Measurements from ENCODE around the gene NBPF3.
"Not testable (repeated sequence)": the region's sequence is repeated elsewhere in the genome, so short reads cannot be mapped to it uniquely, and the experiment has no call there.

The NBPF3 gene

DNA sequence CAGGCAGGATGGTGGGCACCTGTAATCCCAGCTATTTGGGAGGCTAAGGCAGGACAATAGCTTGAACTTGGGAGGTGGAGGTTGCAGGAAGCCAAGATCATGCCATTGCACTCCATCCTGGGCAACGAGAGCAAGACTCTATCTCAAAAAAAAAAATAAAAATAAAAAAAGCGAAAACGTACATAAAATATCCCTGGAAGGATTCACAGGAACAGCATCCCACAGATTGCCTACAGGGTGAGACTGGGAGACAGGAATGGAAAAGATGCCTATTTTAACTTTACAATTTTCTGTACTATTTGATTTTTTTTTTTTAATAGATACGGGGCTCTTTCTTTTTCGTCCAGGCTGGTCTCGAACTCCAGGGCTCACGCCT, 604 bp upstream of the NBPF3 start:
- Histone ChIP-seq H3K4me3 (ENCODE audit: extremely low read depth, insufficient read depth, low read length, poor library complexity, severe bottlenecking) (peak overlapping the region; percentile 63), H3K27ac (ENCODE audit: low read depth, low read length, severe bottlenecking) (no peak overlapping the region), H3K4me1 (ENCODE audit: control insufficient read depth, insufficient read depth, low read length, poor library complexity, severe bottlenecking) (no peaks in the 10 kb centered on the region), H3K36me3 (ENCODE audit: control insufficient read depth, insufficient read depth, low read length) (no peaks in the 10 kb centered on the region), H3K9me3 (ENCODE audit: control insufficient read depth, low read length) (no peaks in the 10 kb centered on the region)
- WGBS, 2 experiments (ENCODE audit: insufficient coverage in 2 of 2): 39 to 46% methylated on average over 4 to 6 of the region's 7 CpGs

GRCh38 chr1:21440630-21441125, 741 bp downstream of the NBPF3 start:
- 11 to 12% methylated on average over 20 to 21 of the region's 21 CpGs for WGBS, 2 experiments (ENCODE audit: insufficient coverage in 2 of 2)

DNA sequence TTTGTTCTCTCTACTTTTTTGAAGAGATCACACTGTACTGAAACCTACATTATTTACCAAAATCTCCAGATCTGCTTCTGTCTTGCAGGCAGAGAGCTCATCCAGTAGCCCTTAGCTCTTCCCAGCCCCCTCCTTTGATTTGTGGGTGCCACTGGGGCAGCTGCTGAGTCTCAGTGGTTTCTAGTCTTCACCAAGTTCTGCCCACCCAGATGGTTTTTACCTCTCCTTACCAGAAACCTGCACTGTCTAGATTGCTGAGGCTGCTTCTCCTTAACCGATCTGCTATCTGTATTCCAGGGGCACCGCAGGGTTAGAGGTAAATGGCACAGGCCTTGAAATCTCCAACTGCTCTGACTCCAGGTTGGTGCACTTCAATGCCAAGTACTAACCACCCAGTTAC, 6.7 kb downstream of the NBPF3 start:
- 100% methylated on average over 2 of the region's 2 CpGs; no CpG with 5 or more reads in 1 of the 2 experiments for WGBS, 2 experiments (ENCODE audit: insufficient coverage in 2 of 2)
- not testable (repeated sequence) for H3K36me3 ChIP-seq (ENCODE audit: control insufficient read depth, insufficient read depth, low read length); H3K27ac ChIP-seq (ENCODE audit: low read depth, low read length, severe bottlenecking); H3K4me3 ChIP-seq (ENCODE audit: extremely low read depth, insufficient read depth, low read length, poor library complexity, severe bottlenecking); H3K4me1 ChIP-seq (ENCODE audit: control insufficient read depth, insufficient read depth, low read length, poor library complexity, severe bottlenecking); H3K9me3 ChIP-seq (ENCODE audit: control insufficient read depth, low read length)

More at GRCh38 chr1:21440630-21441125, 741 bp downstream of the NBPF3 start:
- H3K4me3 ChIP-seq (ENCODE audit: extremely low read depth, insufficient read depth, low read length, poor library complexity, severe bottlenecking): peak overlapping the region; percentile 63
- not testable (repeated sequence) for H3K4me1 ChIP-seq (ENCODE audit: control insufficient read depth, insufficient read depth, low read length, poor library complexity, severe bottlenecking); H3K9me3 ChIP-seq (ENCODE audit: control insufficient read depth, low read length); H3K36me3 ChIP-seq (ENCODE audit: control insufficient read depth, insufficient read depth, low read length); H3K27ac ChIP-seq (ENCODE audit: low read depth, low read length, severe bottlenecking)

DNA sequence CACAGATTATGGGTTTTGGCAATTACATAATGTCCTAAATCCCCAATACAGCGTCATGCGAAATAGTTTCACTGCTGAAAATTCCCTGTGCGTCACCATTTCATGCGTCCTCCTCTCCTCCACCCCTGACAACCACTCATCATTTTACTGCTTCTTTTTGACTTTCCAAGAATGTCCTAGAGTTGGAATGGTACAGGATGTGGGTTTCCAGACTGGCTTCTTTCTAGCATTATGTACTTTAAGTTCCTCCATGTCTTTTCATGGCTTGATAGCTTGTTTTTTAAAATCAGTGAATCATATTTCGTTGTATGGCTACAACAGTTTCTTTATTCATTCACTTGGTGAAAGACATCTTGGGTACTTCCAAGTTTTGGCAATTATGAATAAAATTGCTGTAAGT, 7.4 kb downstream of the NBPF3 start:
- Histone ChIP-seq H3K4me1 (ENCODE audit: control insufficient read depth, insufficient read depth, low read length, poor library complexity, severe bottlenecking) (no peaks in the 10 kb centered on the region), H3K9me3 (ENCODE audit: control insufficient read depth, low read length) (no peaks in the 10 kb centered on the region), H3K4me3 (ENCODE audit: extremely low read depth, insufficient read depth, low read length, poor library complexity, severe bottlenecking) (no peak overlapping the region), H3K27ac (ENCODE audit: low read depth, low read length, severe bottlenecking) (no peak overlapping the region), H3K36me3 (ENCODE audit: control insufficient read depth, insufficient read depth, low read length) (peaks cover 10% of the 10 kb centered on the region)
- 95 to 100% methylated on average over 1 to 4 of the region's 5 CpGs for WGBS, 2 experiments (ENCODE audit: insufficient coverage in 2 of 2)

DNA sequence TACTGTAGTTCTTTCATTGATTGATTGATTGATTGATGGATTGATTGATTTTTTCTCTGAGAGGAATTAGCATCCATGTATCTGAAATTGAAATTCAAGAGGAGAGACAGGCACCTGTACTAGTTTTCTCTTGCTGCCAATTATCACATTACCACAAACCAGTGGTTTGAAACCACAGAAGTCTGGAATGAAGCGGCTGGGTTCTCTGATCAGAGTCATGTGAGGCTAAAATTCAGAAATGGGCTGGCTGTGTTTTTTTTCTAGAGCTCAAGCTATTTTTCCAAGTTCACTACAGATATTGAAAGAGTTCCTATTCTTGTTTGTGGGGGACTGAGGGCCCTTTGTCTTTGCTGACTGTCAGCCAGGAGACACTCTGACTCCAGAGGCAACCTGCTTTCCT, 10.0 kb downstream of the NBPF3 start:
- peaks cover 2% of the 10 kb centered on the region for H3K4me1 ChIP-seq (ENCODE audit: control insufficient read depth, insufficient read depth, low read length, poor library complexity, severe bottlenecking)
- H3K4me3 ChIP-seq (ENCODE audit: extremely low read depth, insufficient read depth, low read length, poor library complexity, severe bottlenecking): no peak overlapping the region
- peaks cover 10% of the 10 kb centered on the region for H3K36me3 ChIP-seq (ENCODE audit: control insufficient read depth, insufficient read depth, low read length)
- WGBS, 2 experiments (ENCODE audit: insufficient coverage in 2 of 2): no CpG with 5 or more reads among the region's 1 CpG
- H3K9me3 ChIP-seq (ENCODE audit: control insufficient read depth, low read length): no peaks in the 10 kb centered on the region
- no peak overlapping the region for H3K27ac ChIP-seq (ENCODE audit: low read depth, low read length, severe bottlenecking)

- H3K4me1 ChIP-seq (ENCODE audit: control insufficient read depth, insufficient read depth, low read length, poor library complexity, severe bottlenecking): peaks cover 2% of the 10 kb centered on the region
- no peak overlapping the region for H3K27ac ChIP-seq (ENCODE audit: low read depth, low read length, severe bottlenecking)
- no CpG with 5 or more reads among the region's 1 CpG for WGBS, 2 experiments (ENCODE audit: insufficient coverage in 2 of 2)
- no peaks in the 10 kb centered on the region for H3K9me3 ChIP-seq (ENCODE audit: control insufficient read depth, low read length)
- H3K4me3 ChIP-seq (ENCODE audit: extremely low read depth, insufficient read depth, low read length, poor library complexity, severe bottlenecking): no peak overlapping the region
- H3K36me3 ChIP-seq (ENCODE audit: control insufficient read depth, insufficient read depth, low read length): peaks cover 10% of the 10 kb centered on the region
Measured at GRCh38 chr1:21451212-21451611, 11.3 kb downstream of the NBPF3 start.

GRCh38 chr1:21451981-21452411, 12.1 kb downstream of the NBPF3 start:
- Histone ChIP-seq H3K27ac (ENCODE audit: low read depth, low read length, severe bottlenecking) (no peak overlapping the region), H3K36me3 (ENCODE audit: control insufficient read depth, insufficient read depth, low read length) (peaks cover 6% of the 10 kb centered on the region)
- WGBS, 2 experiments (ENCODE audit: insufficient coverage in 2 of 2): 78 to 100% methylated on average over 1 of the region's 2 CpGs

GRCh38 chr1:21453964-21454614, 14.2 kb downstream of the NBPF3 start:
- H3K9me3 ChIP-seq (ENCODE audit: control insufficient read depth, low read length); H3K4me3 ChIP-seq (ENCODE audit: extremely low read depth, insufficient read depth, low read length, poor library complexity, severe bottlenecking); H3K36me3 ChIP-seq (ENCODE audit: control insufficient read depth, insufficient read depth, low read length); H3K27ac ChIP-seq (ENCODE audit: low read depth, low read length, severe bottlenecking); H3K4me1 ChIP-seq (ENCODE audit: control insufficient read depth, insufficient read depth, low read length, poor library complexity, severe bottlenecking): not testable (repeated sequence)
- whole genome bisulfite sequencing, 2 experiments (ENCODE audit: insufficient coverage in 2 of 2): 75 to 100% methylated on average over 1 of the region's 5 CpGs

More at GRCh38 chr1:21451981-21452411, 12.1 kb downstream of the NBPF3 start:
- Histone ChIP-seq H3K4me1 (ENCODE audit: control insufficient read depth, insufficient read depth, low read length, poor library complexity, severe bottlenecking) (peaks cover 2% of the 10 kb centered on the region), H3K9me3 (ENCODE audit: control insufficient read depth, low read length) (no peaks in the 10 kb centered on the region), H3K4me3 (ENCODE audit: extremely low read depth, insufficient read depth, low read length, poor library complexity, severe bottlenecking) (no peak overlapping the region)

DNA sequence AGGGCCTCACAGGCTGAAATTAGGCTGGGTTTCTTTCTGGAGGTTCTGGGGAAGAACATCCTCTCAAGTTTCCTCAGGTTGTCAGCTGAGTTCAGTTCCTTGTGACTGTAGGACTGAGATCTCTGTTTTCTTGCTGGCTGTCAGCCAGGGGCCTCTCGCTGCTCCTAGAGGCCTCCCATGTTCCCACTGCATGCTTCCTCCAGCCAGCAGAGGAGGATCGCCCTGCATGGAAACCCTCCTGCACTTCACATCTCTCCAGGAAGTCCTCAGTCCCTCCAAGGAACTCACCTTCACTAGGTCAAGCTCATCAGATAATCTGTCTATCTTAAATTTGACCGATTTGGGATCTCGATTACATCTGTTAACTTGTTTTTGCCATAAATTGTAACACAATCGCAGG, 15.0 kb downstream of the NBPF3 start:
- H3K36me3 ChIP-seq (ENCODE audit: control insufficient read depth, insufficient read depth, low read length); H3K27ac ChIP-seq (ENCODE audit: low read depth, low read length, severe bottlenecking); H3K4me1 ChIP-seq (ENCODE audit: control insufficient read depth, insufficient read depth, low read length, poor library complexity, severe bottlenecking); H3K9me3 ChIP-seq (ENCODE audit: control insufficient read depth, low read length); H3K4me3 ChIP-seq (ENCODE audit: extremely low read depth, insufficient read depth, low read length, poor library complexity, severe bottlenecking): not testable (repeated sequence)
- 100% methylated on average over 1 of the region's 5 CpGs; no CpG with 5 or more reads in 1 of the 2 experiments for WGBS, 2 experiments (ENCODE audit: insufficient coverage in 2 of 2)

- H3K27ac ChIP-seq (ENCODE audit: low read depth, low read length, severe bottlenecking): no peak overlapping the region
- 83% methylated on average over 1 of the region's 1 CpG; no CpG with 5 or more reads in 1 of the 2 experiments for WGBS, 2 experiments (ENCODE audit: insufficient coverage in 2 of 2)
- peaks cover 2% of the 10 kb centered on the region for H3K4me1 ChIP-seq (ENCODE audit: control insufficient read depth, insufficient read depth, low read length, poor library complexity, severe bottlenecking)
- no peaks in the 10 kb centered on the region for H3K36me3 ChIP-seq (ENCODE audit: control insufficient read depth, insufficient read depth, low read length)
- no peaks in the 10 kb centered on the region for H3K9me3 ChIP-seq (ENCODE audit: control insufficient read depth, low read length)
- H3K4me3 ChIP-seq (ENCODE audit: extremely low read depth, insufficient read depth, low read length, poor library complexity, severe bottlenecking): no peak overlapping the region
Measured at GRCh38 chr1:21457654-21458053, 17.7 kb downstream of the NBPF3 start.

DNA sequence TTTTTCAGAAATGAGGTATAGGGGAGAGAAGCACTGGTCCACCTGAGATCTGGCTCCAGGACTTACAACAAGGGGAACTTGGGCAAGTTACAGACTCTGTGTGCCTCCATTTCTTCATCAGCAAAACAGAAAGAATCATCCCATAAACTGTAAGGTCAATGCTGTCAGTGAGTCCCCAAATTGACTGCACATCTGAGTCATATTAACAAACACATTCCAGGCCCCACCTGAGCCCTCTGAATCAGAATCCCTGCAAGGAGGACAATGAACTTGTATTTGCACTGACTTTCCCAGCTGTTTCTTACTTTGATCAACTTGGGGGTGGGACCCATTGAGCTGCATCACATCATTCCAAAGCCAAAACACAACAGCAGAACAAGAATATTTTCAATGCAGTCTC, 25.2 kb downstream of the NBPF3 start:
- not testable (repeated sequence) for H3K36me3 ChIP-seq (ENCODE audit: control insufficient read depth, insufficient read depth, low read length); H3K4me3 ChIP-seq (ENCODE audit: extremely low read depth, insufficient read depth, low read length, poor library complexity, severe bottlenecking); H3K27ac ChIP-seq (ENCODE audit: low read depth, low read length, severe bottlenecking); H3K4me1 ChIP-seq (ENCODE audit: control insufficient read depth, insufficient read depth, low read length, poor library complexity, severe bottlenecking); H3K9me3 ChIP-seq (ENCODE audit: control insufficient read depth, low read length)

Data from mesodermal cell (in vitro differentiated cells).